ENCODE measurements around the gene NKX2-8.

DNA sequence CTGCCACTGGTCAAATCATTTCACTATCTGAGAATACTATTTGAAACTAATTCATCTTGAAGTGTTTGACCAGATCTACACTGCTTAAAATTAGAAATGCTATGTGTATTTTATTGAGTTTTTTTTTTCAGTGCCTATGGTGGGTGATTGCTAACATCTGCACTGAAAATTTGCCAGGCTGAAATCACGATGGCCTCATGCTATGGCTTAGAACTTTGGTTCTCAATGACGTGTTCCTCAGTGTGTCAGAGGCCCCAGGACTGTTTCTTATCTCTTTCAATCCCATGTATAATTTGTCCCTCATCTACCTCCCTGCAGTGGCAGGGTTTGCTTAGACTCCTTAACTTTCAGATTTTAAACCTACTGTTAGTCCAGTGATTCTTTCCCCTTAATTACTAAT lies 36.2 kb upstream of the NKX2-8 start:
- no peak for TF ChIP-seq BACH2 (CRISPR knock-in tag; IDR thresholded peaks at IDR 0.05; ENCODE audit: borderline replicate concordance)
- TF ChIP-seq, protein P1, sequence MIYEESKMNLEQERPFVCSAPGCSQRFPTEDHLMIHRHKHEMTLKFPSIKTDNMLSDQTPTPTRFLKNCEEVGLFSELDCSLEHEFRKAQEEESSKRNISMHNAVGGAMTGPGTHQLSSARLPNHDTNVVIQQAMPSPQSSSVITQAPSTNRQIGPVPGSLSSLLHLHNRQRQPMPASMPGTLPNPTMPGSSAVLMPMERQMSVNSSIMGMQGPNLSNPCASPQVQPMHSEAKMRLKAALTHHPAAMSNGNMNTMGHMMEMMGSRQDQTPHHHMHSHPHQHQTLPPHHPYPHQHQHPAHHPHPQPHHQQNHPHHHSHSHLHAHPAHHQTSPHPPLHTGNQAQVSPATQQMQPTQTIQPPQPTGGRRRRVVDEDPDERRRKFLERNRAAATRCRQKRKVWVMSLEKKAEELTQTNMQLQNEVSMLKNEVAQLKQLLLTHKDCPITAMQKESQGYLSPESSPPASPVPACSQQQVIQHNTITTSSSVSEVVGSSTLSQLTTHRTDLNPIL (CRISPR knock-in tag; IDR thresholded peaks at IDR 0.05; ENCODE audit: low read depth): no peak
- TF ChIP-seq ZC3H10 (CRISPR knock-in tag; IDR thresholded peaks at IDR 0.05): no peak
- TF ChIP-seq, protein P2, sequence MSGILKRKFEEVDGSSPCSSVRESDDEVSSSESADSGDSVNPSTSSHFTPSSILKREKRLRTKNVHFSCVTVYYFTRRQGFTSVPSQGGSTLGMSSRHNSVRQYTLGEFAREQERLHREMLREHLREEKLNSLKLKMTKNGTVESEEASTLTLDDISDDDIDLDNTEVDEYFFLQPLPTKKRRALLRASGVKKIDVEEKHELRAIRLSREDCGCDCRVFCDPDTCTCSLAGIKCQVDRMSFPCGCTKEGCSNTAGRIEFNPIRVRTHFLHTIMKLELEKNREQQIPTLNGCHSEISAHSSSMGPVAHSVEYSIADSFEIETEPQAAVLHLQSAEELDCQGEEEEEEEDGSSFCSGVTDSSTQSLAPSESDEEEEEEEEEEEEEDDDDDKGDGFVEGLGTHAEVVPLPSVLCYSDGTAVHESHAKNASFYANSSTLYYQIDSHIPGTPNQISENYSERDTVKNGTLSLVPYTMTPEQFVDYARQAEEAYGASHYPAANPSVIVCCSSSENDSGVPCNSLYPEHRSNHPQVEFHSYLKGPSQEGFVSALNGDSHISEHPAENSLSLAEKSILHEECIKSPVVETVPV (CRISPR knock-in tag; IDR thresholded peaks at IDR 0.05): no peak
- TF ChIP-seq PPARA (CRISPR knock-in tag; IDR thresholded peaks at IDR 0.05; ENCODE audit: borderline replicate concordance): no peak
- TF ChIP-seq ZFP30 (CRISPR knock-in tag; IDR thresholded peaks at IDR 0.05): no peak
- TF ChIP-seq, protein P3, sequence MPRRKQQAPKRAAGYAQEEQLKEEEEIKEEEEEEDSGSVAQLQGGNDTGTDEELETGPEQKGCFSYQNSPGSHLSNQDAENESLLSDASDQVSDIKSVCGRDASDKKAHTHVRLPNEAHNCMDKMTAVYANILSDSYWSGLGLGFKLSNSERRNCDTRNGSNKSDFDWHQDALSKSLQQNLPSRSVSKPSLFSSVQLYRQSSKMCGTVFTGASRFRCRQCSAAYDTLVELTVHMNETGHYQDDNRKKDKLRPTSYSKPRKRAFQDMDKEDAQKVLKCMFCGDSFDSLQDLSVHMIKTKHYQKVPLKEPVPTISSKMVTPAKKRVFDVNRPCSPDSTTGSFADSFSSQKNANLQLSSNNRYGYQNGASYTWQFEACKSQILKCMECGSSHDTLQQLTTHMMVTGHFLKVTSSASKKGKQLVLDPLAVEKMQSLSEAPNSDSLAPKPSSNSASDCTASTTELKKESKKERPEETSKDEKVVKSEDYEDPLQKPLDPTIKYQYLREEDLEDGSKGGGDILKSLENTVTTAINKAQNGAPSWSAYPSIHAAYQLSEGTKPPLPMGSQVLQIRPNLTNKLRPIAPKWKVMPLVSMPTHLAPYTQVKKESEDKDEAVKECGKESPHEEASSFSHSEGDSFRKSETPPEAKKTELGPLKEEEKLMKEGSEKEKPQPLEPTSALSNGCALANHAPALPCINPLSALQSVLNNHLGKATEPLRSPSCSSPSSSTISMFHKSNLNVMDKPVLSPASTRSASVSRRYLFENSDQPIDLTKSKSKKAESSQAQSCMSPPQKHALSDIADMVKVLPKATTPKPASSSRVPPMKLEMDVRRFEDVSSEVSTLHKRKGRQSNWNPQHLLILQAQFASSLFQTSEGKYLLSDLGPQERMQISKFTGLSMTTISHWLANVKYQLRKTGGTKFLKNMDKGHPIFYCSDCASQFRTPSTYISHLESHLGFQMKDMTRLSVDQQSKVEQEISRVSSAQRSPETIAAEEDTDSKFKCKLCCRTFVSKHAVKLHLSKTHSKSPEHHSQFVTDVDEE (CRISPR knock-in tag; IDR thresholded peaks at IDR 0.05): no peak
- TF ChIP-seq ZNF565 (CRISPR knock-in tag; conservative IDR thresholded peaks at IDR 0.05; ENCODE audit: low read depth): no peak
